HL-60 (cell line): ENCODE data around the gene CSNK1G2.

Experiments used
- CTCF ChIP-seq: IDR thresholded peaks from one replicate; pipeline ENCODE4 v1.5.1; 2011; ENCODE audit warnings: low read length, control low read depth, inconsistent platforms; ENCODE audit not compliant: insufficient read depth
- REST ChIP-seq: IDR thresholded peaks from 2 replicates; pipeline ENCODE4 v1.6.1; 2012; ENCODE audit warnings: low read depth; ENCODE audit not compliant: insufficient replicate concordance

- TF ChIP-seq CTCF (no peak), REST (no peak)
Observed at GRCh38 chr19:1905863-1906375, 35.1 kb upstream of the CSNK1G2 start.
